Fibroblast of skin of right biceps (primary cell): ENCODE data around the gene PIMREG.
"Not testable (repeated sequence)": the region's sequence is repeated elsewhere in the genome, so short reads cannot be mapped to it uniquely, and the experiment has no call there.

Experiments
- DNase-seq: peaks from one replicate; pipeline ENCODE4 v3.0.0-alpha.2; 2013

PIMREG gene

DNA sequence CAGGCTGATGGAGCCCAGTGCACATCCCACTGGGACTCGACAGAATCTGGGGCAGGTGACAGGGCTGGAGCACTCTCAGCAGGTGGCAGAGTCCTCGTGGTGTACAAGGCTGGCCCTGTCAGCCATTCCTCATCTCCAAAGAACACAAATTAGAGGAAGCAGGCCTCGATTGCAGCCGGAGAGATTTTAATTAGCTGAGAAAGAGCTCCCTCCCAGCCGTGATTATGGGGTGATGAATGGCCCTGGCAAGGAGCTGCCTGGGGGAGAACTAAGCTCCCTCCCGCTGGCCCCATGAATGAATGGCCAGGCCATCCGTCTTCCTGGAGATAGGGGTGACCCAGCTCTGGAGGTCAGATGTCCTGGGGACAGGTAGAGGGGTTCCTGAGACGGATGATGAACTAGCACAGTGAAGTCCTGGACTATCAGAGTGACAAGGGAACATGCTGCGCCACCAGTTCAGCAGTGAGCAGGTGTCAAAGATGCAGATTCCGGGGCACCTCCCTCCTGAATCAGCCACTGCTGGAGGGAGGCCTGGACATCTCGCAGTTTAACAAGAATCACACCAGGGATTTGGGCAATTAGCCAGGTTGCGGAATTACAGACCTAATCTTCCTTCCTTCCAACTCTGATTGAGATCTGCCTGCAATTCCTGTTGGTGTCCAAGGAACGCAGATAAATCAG is 35.5 kb downstream of the PIMREG start:
- no peak for DNase-seq

DNA sequence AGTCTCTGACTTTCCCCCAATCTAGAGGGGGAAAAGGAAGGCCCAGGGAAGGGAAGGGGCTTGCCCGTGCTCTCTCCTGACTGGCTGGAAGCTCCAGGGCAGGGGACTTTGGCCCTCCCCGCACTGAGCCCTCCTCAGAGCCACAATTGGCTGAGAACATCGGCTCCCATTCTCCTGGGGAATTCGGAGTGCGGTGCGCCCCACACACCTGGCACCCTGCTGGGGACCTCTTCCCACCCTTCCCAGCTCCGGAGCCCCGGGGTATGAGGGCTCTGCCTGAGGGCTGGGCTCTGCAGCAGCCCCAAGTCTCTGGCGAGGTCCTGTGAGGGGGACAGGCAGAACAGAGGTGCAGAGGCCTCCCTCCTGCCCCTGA is 36.0 kb downstream of the PIMREG start:
- DNase-seq: no peak

DNA sequence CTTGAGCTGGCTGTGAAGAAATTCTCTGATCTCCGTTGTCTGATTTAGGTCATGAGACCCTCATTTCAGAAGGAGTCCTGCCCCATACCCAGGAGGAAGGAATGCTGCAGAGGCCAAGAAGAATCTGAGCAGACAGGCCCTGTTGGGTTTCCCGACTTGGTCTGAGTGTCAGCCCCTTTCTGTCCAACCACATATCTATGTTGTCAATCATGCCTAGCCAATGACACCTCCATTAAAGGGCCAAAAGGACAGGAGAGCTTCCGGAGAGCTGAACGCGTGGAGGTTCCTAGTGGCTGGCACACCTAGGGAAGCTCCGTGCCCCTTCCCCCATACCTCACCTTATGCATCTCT is 37.8 kb downstream of the PIMREG start:
- no peak for DNase-seq

DNA sequence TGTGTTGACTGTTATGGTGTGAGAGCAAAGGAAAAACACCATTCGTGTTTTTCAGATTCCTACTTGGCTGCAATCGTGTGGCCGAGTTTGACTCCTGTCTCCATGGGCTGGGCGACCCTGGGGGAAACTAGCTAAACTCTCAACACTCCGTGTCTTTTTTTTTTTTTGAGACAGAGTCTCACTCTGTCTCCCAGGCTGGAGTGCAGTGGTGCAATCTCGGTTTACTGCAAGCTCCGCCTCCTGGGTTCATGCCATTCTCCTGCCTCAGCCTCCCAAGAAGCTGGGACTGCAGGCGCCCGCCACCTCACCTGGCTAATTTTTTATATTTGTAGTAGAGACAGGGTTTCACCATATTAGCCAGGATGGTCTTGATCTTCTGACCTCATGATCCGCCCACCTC is 38.5 kb downstream of the PIMREG start:
- DNase-seq: not testable (repeated sequence)

DNA sequence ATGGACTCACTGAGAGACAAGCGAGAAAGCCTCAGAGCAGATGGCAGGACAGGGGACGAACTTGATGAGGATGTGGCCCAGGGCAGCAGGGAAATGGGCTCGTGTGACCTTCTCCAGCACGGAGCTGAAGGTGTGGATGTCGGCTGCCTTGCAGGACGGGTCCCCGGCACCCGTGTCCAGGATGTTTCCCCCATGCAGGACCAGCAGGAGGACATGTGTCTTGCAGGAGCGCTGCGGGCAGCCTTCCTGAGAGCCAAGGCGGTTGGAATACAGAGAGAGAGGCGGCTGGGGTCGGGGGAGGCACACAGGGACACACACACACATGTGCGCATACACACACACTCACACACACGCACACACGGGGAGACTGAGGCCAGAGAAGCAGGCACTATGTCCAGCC is 39.3 kb downstream of the PIMREG start:
- DNase-seq: no peak

DNA sequence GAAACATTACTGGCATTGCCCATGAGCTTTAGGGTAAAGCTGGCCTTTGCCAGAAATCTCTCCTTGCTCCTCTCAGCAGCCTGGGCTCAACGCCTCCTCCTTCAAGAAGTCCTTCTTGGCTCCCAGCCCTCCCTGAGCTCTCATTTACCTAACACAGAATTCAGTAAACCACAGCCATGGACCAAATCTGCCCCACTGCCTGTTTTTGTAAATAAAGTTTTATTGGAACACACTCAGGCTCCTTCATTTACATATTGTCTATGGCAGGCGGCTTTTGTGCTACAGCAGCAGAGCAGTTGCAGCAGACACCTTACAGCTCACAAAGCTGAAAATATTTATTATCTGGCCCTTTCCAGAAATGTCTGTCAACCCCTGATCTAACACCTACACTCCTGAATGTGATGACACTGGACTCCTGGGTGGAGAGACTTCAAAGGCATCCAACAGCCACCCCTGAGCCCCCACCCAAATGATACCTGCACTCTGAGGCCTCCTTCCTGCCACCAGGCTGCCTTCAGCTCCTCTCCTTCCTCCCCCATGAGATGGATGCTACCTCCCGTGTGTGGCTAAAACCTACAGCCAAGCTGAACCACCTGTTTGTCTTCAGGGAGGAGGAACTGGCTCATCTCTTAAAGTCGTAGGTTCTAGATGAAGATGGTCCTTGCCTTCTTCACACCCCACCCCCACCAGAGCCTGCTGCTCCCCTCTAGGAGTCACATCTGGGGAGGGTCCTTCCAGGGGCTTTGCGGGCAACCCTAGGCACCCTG is 41.6 kb downstream of the PIMREG start:
- DNase-seq: no peak

DNA sequence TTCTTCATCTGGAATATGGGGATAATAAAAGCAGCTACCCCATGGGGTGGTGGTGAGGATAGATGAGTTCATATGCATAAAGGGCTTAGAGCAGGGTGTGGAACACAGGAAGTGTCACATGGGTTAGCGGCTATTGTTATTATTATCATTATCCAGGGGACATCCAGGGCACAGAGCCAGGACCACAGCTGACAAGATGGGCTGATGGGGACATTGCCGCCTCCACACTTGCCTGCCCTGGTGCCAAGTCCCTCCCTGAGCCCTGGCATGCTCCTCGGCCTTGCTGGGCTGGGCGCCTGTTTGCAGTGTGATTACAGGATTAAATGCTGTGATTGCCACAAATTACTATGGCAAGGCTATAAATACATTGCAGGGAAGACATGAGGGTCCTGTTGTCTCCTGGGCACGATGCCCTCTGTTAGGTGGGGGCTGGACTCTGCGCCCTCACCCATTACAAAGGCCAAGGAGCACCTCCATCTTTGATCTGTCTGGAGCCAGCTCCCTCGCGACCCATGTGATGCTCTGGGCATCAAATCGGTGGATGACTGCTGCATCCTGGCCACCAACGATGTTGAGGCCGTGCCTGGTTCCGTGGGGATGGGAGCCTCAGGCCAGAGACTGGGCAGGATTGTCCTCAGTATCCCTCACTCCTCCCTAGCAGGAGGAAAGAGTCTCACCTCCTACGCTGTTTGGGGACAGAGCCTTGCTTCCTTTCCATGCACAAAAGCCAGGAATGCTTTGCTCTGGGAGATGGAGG is 43.2 kb downstream of the PIMREG start:
- no peak for DNase-seq

DNA sequence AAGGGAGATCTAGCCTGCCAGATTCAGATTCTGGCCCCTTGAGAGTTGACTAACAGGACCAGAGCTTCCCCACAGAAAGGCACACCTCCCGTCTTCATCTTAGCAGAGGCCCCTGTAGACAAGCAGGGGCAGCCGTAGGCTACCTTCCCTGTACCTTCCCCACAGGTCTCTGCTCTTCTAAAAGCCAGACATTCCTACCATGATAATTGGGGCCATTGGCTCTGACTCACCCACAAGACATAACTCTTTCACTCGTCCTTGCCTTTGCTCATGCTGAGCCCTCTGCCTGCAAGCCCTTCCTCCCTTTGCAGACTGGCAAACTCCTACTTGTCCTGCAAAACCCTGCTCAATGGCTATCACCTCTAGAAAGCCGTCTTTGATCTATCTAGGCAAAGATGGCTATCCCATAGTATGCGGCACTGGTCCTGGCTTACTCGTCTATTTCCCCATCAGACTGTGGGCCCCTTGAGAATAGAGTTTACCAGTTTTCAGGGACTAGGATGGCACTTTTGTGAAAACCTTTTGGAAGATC is 43.8 kb downstream of the PIMREG start:
- no peak for DNase-seq

DNA sequence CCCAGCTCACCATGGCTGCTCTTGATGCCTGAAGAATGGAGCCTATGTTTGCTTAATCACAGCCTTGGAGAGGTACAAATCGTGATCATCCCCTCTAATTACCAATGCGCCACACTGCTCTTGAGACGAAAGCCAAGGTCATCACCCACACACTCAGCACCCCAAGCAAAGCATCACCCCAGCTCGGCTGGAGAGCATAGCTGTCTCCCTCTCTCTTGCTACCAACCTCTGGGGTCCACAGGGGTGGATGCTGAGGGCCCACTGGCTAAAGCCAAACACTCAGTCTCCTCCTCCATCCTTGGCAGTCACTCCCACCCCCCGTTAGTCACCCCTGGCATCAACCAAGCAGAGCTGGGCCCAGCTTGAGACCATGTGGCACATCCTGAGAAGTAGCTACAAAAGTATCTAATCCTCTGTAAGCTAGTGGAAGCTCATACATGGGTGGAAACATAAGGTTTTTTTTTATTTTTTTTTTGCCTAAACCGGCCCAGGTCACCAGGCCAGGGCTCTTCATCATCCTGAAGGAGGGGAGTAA is 44.8 kb downstream of the PIMREG start:
- no peak for DNase-seq

DNA sequence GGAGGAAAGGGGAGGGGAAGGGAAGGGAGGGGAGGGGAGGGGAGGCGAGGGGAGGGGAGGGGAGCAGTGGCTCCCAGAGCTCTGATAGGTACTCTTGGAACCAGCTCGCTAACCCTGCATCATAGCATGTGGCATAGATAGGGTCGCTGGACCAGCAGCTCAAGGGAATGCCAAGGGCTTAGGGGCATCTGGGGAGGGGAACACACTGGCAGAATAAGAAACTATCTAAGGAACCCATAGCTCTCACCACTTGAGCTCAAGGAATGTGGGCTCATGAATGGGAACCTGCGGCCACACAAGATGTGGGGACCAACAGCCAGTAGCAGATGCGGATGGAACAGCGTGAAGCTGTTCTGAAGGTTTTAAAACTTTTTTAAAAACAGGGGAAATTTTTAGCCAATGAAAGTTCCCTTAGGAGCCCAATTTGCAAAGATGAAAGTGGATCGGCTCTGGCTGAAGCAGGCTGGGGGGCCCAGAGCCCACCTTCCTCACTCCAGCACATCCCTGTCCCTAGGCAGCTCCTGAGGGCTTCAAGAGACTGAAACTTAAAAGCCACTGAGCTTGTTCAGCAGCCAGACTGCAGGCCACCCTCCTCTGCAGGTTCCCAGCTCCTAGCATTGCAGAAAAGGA is 46.9 kb downstream of the PIMREG start:
- DNase-seq: no peak

DNA sequence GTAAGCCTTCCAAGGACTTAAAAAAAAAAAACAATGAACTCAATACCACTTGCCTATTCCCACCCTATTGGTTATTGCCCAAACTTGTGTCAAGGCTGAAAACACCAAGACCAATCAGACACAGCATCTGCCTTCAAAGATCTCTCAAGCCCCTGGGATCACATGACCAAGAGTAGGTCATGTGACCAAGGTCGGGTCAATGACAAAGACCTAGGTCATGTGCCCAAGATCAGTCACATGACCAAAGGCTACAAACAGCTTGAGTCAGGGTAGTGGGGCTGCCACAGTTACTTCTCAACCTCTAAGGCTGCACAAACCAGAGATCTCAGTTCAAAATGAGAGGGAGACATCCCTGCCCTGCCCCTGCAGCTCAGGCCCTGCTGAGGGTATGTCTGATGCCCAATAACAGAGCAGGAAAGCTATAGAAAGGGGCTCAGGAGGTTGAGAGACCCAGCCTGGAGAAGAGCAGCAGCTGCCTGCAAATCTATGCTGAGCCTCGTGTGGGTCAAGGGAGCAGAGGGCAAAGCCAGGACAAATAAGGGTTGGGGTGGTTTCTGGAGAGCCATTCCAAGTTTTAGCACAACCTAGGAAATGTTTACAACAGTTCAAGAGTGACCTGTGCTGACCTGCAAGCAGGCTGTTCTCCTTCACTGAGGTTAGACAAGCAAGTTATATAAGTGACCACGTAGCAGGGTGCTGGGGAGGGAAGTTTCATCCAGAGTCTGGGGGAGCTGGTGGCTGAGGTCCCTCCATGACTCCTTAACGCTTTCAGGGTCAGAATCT is 48.8 kb downstream of the PIMREG start:
- DNase-seq: no peak

DNA sequence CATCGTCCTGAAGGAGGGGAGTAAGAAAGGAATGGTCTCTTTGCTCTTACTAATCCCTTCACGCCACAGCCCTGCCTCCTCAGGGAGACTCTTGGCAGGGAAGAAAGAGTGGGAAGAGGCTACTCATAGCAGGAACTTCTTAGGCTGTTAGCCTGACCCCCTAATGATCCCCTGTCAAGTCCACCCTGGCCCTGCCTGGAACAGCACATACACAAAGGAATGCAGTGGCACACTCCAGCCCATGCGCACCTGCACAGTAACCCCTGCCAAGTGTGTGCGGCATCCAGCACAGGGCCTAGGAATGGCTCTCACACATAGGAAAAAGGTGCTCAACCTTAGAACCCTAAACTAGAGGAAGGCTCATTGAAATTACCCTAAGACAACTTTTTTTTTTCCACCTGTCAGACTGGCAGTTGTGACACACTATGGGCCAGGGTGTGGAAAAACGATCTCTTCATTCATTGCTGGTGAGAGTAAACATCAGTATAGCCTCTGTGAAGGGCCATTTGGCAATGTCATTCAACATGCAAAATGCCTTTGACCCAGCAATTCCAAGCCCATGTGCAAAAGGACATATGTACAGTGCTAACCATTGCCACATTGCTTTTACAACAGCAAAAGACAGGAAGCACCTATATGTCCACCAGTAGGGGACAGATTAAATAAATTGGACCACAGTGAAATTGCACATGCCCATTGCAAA is 50.1 kb downstream of the PIMREG start:
- no peak for DNase-seq

DNA sequence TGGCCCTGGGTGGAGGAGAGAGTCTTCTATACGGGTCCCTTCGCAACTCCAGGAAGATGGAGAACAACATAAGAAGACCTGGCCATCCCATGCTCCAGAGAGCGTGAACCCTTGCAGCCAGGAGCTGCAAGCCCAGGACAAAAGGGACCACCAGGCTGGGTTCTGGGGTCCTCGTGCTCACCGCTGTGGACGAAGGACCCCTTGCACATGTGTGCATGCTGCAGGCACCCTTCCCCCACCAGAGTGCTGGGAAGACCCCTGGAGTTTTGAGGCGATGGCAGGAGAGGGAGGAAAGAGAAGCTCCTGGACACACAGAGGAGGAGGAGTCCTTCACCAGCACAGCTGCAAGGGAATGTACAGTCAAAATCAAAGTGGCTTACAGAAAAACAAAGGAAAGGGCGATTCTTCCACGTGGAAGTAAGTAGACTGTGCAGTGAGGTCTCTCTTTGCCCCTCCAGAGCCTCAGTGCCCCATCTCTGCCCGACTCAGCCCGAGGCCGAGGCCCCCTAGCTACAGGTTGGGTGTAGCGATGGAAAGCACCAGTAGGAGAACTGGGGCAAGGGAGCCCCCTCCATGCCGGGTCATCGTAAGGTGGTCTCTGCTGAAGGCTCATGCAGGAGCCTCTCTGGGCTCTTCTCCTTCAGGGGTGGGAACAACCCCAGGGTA is 51.3 kb downstream of the PIMREG start:
- no peak for DNase-seq

DNA sequence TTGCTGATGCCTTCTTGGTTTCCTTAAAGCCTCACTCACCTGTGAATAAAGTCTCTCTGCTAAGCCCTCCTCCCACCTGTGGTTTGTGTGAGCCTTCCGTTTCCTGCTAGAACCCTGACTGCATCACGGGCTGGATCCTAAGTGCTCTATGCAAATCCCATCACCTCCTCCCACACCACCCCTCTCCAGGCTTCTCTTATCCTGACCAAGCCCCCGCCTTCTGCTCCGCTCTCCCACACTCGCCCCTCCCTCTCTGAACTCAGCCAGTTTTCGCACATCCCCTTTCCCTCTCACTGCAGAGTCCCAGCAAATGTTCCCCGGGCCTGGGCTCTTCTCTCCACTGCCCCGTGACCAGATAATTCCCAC is 51.8 kb downstream of the PIMREG start:
- no peak for DNase-seq

DNA sequence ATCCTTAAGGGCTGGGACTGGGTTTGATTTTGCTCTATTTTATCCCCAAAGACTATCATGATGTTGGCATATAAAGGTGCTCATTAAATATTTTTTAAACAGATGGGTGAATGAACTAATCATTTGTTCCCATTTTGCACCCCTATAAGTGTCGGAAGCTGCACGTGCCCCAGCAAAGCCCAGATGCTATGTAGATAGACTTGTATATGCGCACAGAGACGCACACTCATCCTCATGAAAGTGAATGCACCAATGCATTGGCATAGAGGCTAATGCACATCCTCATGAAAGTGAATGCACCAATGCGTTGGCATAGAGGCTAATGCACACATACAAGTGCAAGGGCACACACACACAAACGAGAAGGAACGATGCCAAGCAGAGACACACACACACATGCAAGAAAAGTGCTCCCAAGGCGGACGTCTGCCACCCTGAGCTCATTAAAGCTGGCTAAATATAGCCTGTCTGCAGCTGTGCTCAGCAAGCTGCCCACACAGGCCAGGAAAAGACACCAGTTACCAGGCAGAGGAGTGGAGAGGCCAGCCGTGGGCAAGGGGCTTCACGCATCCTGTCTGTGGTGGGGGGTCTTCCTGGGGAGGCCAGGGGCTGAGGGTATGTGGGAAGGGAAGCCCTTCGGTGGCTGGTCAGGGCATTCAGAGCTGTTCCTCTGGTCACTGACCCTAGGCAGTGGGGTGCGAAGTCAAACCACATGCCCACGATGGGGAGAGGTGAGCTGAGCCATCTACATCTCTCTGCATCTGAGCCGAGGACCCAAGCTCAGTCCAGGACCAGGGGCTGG is 52.6 kb downstream of the PIMREG start:
- no peak for DNase-seq

DNA sequence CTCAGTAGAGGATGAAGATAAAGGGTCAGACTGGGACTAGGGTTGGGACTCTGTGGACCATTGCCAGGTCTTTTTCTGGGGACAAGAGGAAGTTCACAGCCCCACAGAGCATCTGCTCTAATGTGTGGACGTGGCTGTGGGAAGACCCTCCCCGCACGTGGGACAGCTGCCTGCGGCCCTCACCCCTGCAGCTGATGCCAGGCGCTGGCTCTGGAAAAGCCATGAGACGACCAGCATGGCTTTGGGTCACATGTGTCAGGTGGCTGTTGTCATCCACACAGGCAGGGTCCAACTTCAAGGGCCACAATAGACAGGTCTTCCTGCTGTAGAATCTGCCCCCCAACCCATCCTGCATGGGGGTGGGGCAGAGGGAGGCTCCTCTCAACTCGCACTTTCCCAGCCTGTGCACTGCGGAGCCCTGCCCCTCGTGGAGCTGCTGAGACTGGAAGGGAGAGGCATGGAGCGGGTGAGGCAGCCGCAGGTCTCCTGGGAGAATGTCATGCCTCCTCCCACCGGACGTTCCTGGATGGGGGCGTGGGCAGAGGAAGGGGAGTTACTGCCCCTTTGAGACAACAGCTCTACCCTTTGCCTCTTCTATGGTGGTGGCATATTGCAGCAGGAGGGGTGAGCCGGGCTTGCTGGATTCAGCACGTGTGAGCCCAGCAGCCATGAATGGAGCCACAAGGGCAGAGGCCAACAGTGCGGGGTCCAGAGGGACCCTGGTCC is 53.4 kb downstream of the PIMREG start:
- no peak for DNase-seq

DNA sequence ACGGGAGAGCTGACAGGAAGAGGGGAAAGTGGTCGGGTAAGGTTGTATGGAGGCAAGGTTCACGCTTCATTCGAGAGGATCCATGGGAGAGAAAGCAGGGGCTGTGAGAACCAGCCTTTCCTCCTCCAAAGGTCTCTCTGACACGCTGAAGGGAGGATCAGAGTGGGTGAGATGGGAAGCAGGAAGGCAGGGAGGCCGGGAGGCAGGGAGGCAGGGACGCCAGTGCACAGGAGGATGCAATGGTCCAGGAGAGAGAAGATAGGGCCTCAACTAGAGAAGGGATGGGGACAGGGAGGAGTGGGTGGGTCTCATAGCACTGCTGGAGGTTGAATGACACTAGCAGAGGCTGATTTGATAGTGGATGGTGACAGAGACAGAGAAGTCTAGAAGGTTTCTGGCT is 54.1 kb downstream of the PIMREG start:
- DNase-seq: no peak

DNA sequence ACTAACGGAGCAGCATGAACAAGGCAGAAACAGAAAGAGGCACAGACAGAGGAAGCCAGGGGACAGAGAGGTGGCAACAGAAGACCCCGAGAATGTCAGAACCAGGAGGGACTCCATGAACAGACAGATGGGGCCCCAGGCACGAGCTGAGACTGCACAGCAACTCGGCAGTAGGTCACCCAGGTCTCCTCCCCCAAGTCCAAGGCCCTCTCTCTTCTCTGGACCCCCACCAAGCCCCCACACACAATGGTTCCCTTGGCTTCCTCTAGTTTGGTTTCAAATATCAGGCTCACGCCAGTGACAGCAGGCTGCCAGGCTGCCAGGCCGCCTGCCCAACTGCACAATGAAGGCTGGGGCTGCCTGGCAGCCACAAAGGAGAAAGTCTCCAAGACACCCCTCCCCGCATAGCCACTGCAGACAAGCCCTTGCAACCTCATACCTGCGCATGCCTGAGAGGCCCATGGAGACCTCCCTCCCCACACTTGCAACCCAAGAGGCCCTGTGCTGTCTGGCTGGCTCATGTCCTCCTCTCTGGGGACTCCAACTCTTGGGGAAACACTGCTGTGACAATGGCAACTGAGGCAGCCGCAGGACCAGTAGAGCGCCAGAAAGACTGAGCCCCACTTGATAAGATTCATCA is 54.8 kb downstream of the PIMREG start:
- no peak for DNase-seq
